ENCODE results near the gene ZNF695. TPM values are rescaled to one million over a fixed set of nuclear protein-coding genes. Genes with fewer than 3 reads are reported as not detected.

ZNF695 gene
- total and polyA plus RNA-seq, 9 of the 15 experiments (the other 6 are each of a cell fraction or from before 2014, with no cell fraction given) = 8.7 to 15.2 (median 10.9) TPM

GRCh38 chr1:247054992-247055415 lies 47.1 kb upstream of the ZNF695 start (continued):
- TF ChIP-seq SMAD1 (IDR thresholded peaks at IDR 0.05; ENCODE audit: low read depth, low read length, partially characterized antibody) (no peak), MTA2 (IDR thresholded peaks at IDR 0.05; ENCODE audit: low read depth) (0 out of 2 replicates have a peak, but pooled peaks have one; percentile 9), POLR3G (IDR thresholded peaks at IDR 0.05; ENCODE audit: extremely low read depth, insufficient read length, insufficient replicate concordance) (no peak), EGR1 (conservative IDR thresholded peaks at IDR 0.05) (no peak), KDM1A (IDR thresholded peaks at IDR 0.05) (0 out of 4 replicates have a peak, but pooled peaks of 1 of the 2 experiments have one; percentile 29), MAFK (IDR thresholded peaks at IDR 0.05; ENCODE audit: low read length) (no peak), FOSL1 (tag; conservative IDR thresholded peaks at IDR 0.05) (peak; percentile 65), SMARCA4 (IDR thresholded peaks at IDR 0.05) (peak; percentile 65; the same call in 1 of the 2 replicates), EHMT2 (IDR thresholded peaks at IDR 0.05) (peak; percentile 47; the same call in 1 of the 2 replicates), ZNF696 (CRISPR knock-in tag; conservative IDR thresholded peaks at IDR 0.05) (no peak), CBX3 (IDR thresholded peaks at IDR 0.05; ENCODE audit: borderline replicate concordance in 1 of 2, low read length in 2 of 2) (peak in 1 of 2 experiments; percentile 60; a peak in 2 of 3 replicates), MCM2 (IDR thresholded peaks at IDR 0.05; ENCODE audit: low read depth) (no peak), RUNX1 (IDR thresholded peaks at IDR 0.05; ENCODE audit: low read depth) (no peak), FOXP4 (CRISPR knock-in tag; IDR thresholded peaks at IDR 0.05; ENCODE audit: borderline replicate concordance) (no peak), OTX1 (CRISPR knock-in tag; IDR thresholded peaks at IDR 0.05) (no peak), SREBF2 (CRISPR knock-in tag; IDR thresholded peaks at IDR 0.05) (no peak), PRMT5 (CRISPR knock-in tag; IDR thresholded peaks at IDR 0.05) (no peak), PATZ1 (CRISPR knock-in tag; IDR thresholded peaks at IDR 0.05; ENCODE audit: borderline replicate concordance) (no peak), SIN3B (IDR thresholded peaks at IDR 0.05; ENCODE audit: low read depth) (no peak), STAT6 (CRISPR knock-in tag; IDR thresholded peaks at IDR 0.05) (no peak), GABPA (tag; conservative IDR thresholded peaks at IDR 0.05; ENCODE audit: low read depth) (no peak), TRIM24 (IDR thresholded peaks at IDR 0.05) (peak; percentile 41; a peak in 2 of 4 replicates), HINFP (tag; conservative IDR thresholded peaks at IDR 0.05; ENCODE audit: low read depth) (no peak)

All from K562 (cell line).